ENCODE measurements around the gene CYTH1.

DNA sequence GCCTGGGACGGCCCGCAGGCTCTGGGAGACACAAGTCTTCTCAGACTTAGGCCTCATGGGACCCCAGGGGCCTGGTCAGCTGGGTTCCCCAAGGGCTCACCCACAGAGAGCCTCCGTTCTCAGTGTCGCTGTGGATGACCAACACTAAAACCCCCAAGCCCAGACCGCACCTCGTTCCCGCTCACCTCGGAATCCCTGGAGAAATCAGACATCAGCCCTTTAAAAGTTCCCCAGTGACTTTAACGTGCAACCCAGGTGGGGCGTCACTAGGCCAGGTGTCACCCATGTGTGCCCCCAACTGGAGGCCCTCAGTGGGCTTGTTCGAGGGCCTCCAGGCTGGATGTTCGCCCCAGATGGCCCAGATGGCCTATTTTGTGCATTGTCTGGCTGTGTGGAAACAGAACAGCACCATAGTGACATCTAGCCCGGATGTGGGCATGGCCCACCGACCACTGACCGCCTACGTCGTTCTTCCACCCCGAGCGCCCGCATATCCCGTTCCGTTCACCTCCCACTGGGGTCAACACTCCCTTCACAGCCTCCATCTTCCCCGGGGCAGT lies 152.6 kb downstream of the CYTH1 start:
- TF ChIP-seq, protein P1, sequence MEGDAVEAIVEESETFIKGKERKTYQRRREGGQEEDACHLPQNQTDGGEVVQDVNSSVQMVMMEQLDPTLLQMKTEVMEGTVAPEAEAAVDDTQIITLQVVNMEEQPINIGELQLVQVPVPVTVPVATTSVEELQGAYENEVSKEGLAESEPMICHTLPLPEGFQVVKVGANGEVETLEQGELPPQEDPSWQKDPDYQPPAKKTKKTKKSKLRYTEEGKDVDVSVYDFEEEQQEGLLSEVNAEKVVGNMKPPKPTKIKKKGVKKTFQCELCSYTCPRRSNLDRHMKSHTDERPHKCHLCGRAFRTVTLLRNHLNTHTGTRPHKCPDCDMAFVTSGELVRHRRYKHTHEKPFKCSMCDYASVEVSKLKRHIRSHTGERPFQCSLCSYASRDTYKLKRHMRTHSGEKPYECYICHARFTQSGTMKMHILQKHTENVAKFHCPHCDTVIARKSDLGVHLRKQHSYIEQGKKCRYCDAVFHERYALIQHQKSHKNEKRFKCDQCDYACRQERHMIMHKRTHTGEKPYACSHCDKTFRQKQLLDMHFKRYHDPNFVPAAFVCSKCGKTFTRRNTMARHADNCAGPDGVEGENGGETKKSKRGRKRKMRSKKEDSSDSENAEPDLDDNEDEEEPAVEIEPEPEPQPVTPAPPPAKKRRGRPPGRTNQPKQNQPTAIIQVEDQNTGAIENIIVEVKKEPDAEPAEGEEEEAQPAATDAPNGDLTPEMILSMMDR (conservative IDR thresholded peaks at IDR 0.05; ENCODE audit: low read length), result no peak
- no peak for TF ChIP-seq EZH2phosphoT487 (IDR thresholded peaks at IDR 0.05; ENCODE audit: borderline replicate concordance, low read depth, low read length)

Data from OCI-LY7 (cell line).